Hepatocyte (in vitro differentiated cells): ENCODE data around the gene SYT7. TPM values are rescaled to one million over a fixed set of nuclear protein-coding genes. Genes with fewer than 3 reads are reported as not detected.

ENCODE experiments used
- DNase-seq: peaks from one replicate; pipeline ENCODE4 v3.0.0-alpha.2; 2016; ENCODE audit warnings: low spot score
- H2AFZ ChIP-seq: fragments of 200-600 bp; sonication (generic); 2 replicates; pipeline ENCODE4 v1.6.0; 2016; ENCODE audit warnings: antibody characterized with exemption, mild to moderate bottlenecking
- H3K27ac ChIP-seq: fragments of 200-600 bp; sonication (generic); 2 replicates; pipeline ENCODE4 v1.5.1; 2016; ENCODE audit warnings: mild to moderate bottlenecking
- H3K27me3 ChIP-seq: fragments of 200-600 bp; sonication (generic); 2 replicates; pipeline ENCODE4 v1.6.1; 2016
- H3K36me3 ChIP-seq: fragments of 200-600 bp; sonication (generic); replicated peaks from 2 replicates; pipeline ENCODE4 v1.5.1; 2016; ENCODE audit warnings: low read depth; ENCODE audit not compliant: insufficient read depth
- H3K4me1 ChIP-seq: fragments of 200-600 bp; sonication (generic); 2 replicates; pipeline ENCODE4 v1.5.1; 2016; ENCODE audit warnings: mild to moderate bottlenecking, moderate library complexity; ENCODE audit not compliant: insufficient read depth
- H3K4me2 ChIP-seq: fragments of 200-600 bp; sonication (generic); 2 replicates; pipeline ENCODE4 v1.6.0; 2016
- H3K4me3 ChIP-seq: fragments of 200-600 bp; sonication (generic); 2 replicates; pipeline ENCODE4 v1.5.1; 2016; ENCODE audit warnings: mild to moderate bottlenecking
- H3K79me2 ChIP-seq: fragments of 200-600 bp; sonication (generic); 2 replicates; pipeline ENCODE4 v1.6.0; 2017; ENCODE audit warnings: mild to moderate bottlenecking
- H3K9me2 ChIP-seq: fragments of 200-600 bp; sonication (generic); replicated peaks from 2 replicates; pipeline ENCODE4 v1.6.0; 2017; ENCODE audit warnings: mild to moderate bottlenecking; ENCODE audit not compliant: insufficient read depth
- H3K9me3 ChIP-seq: fragments of 200-600 bp; sonication (generic); 2 replicates; pipeline ENCODE4 v1.5.1; 2016; ENCODE audit warnings: low read depth, mild to moderate bottlenecking
- H4K20me1 ChIP-seq: fragments of 200-600 bp; sonication (generic); 2 replicates; pipeline ENCODE4 v1.6.0; 2016; ENCODE audit warnings: mild to moderate bottlenecking; ENCODE audit not compliant: insufficient read depth, poor library complexity, severe bottlenecking
- CTCF ChIP-seq: fragments of 200-600 bp; sonication (generic); IDR thresholded peaks from 2 replicates; pipeline ENCODE4 v1.5.1; 2016; ENCODE audit warnings: antibody characterized with exemption, mild to moderate bottlenecking; ENCODE audit not compliant: poor library complexity
- EZH2 ChIP-seq: fragments of 200-600 bp; sonication (generic); IDR thresholded peaks from 2 replicates; pipeline ENCODE4 v1.6.1; 2016; ENCODE audit warnings: antibody characterized with exemption, mild to moderate bottlenecking, borderline replicate concordance
- EZH2phosphoT487 ChIP-seq: fragments of 200-600 bp; sonication (generic); IDR thresholded peaks from one replicate; pipeline ENCODE4 v1.6.1; 2018; ENCODE audit warnings: antibody characterized with exemption, mild to moderate bottlenecking, low read depth, moderate library complexity; ENCODE audit not compliant: unreplicated experiment, severe bottlenecking
- WGBS: methylation state at CpG from one replicate; pipeline ENCODE4 v1.1.6; 2016; ENCODE audit warnings: low lambda C conversion rate; ENCODE audit errors: missing lambda C conversion rate; 5-methylcytosine and 5-hydroxymethylcytosine counted together
- polyA plus RNA-seq: library from polyadenylated mRNA; unstranded; fragments of >200 nt; fragmentation: Nextera tagmentation; extraction: Ambion mirVana; gene quantifications from 2 replicates; pipeline ENCODE4 v1.2.1, GENCODE V29; 2016
- total RNA-seq: library from RNA; depleted of rRNA; stranded (reverse); fragments of >200 nt; gene quantifications from 2 replicates; pipeline ENCODE4 v1.2.3, GENCODE V29; 2014

SYT7 gene
- total and polyA plus RNA-seq, 2 experiments from 2014 or later = 11.3 to 15.5 TPM

GRCh38 chr11:61542024-61542461, 38.8 kb downstream of the SYT7 start:
- TF ChIP-seq EZH2phosphoT487 = no peak
- no peaks in the 10 kb centered on the region for H4K20me1 ChIP-seq
- H3K36me3 ChIP-seq = no peaks in the 10 kb centered on the region
- no peaks in the 10 kb centered on the region for H3K27me3 ChIP-seq
- no peaks in the 10 kb centered on the region for H3K9me2 ChIP-seq
- no peaks in the 10 kb centered on the region for H3K4me1 ChIP-seq
- WGBS = 74% methylated on average over 6 of the region's 19 CpGs
- no peak overlapping the region for H3K4me2 ChIP-seq
- no peaks in the 10 kb centered on the region for H3K79me2 ChIP-seq
- H3K4me3 ChIP-seq = no peak overlapping the region
- no peaks in the 10 kb centered on the region for H3K9me3 ChIP-seq
- no peak overlapping the region for H3K27ac ChIP-seq
- no peak for DNase-seq
- no peak overlapping the region for H2AFZ ChIP-seq

DNA sequence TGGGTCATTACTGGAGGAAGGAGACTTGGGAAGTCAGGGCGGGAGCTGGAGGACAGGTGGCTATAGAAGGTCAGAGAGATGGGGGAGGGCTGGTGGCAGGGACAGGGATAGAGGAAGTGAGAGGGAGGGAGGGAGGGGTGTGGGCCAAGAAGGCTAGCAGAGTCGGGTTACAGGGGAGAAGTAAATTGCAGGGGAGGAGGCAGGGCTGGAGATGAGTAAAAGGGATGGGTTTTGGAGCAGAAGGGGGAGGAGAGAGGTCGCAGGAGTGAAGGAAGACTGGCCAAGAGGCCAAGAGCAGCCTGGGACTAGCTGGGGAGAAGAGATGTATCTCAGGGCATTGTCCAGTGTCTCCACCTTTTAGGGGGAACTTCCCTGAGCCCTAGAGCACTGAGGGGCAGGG, 39.3 kb downstream of the SYT7 start:
- Histone ChIP-seq H3K27ac (no peak overlapping the region), H3K4me3 (no peak overlapping the region), H3K4me1 (no peaks in the 10 kb centered on the region), H3K9me3 (no peaks in the 10 kb centered on the region), H2AFZ (no peak overlapping the region), H3K79me2 (no peaks in the 10 kb centered on the region), H4K20me1 (no peaks in the 10 kb centered on the region), H3K27me3 (no peaks in the 10 kb centered on the region), H3K36me3 (no peaks in the 10 kb centered on the region), H3K4me2 (no peak overlapping the region), H3K9me2 (no peaks in the 10 kb centered on the region)
- TF ChIP-seq CTCF = no peak
- no peak for TF ChIP-seq EZH2phosphoT487
- no peak for TF ChIP-seq EZH2
- DNase-seq = no peak
- 65% methylated on average over 2 of the region's 3 CpGs for WGBS

DNA sequence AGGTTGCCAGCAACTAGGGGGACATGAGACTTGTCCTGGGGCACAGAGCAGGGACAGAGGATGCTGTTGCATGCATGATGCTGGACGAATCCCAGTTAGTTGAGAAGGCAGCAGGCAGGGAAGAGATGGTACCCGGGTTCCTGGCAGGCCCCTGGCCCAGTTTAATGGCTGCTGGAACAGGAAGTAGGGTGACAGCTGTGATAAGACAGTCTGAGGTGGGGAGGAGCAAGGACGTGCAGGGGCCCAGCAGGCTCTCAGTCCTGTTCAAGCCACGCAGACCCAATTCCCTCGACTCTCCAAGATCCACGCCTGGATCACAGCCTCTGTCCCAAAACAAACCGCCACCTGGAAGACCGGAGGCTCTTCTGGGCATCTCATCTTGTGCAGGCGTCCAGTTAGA, 40.3 kb downstream of the SYT7 start:
- Histone ChIP-seq H4K20me1 (no peaks in the 10 kb centered on the region), H3K36me3 (no peaks in the 10 kb centered on the region), H3K4me2 (no peak overlapping the region), H3K79me2 (no peaks in the 10 kb centered on the region), H2AFZ (no peak overlapping the region), H3K9me3 (no peaks in the 10 kb centered on the region), H3K27me3 (no peaks in the 10 kb centered on the region), H3K9me2 (no peaks in the 10 kb centered on the region), H3K4me3 (no peak overlapping the region), H3K27ac (no peak overlapping the region), H3K4me1 (no peaks in the 10 kb centered on the region)
- no peak for DNase-seq
- WGBS = 67% methylated on average over 9 of the region's 9 CpGs
- TF ChIP-seq EZH2 (no peak), CTCF (no peak), EZH2phosphoT487 (no peak)

DNA sequence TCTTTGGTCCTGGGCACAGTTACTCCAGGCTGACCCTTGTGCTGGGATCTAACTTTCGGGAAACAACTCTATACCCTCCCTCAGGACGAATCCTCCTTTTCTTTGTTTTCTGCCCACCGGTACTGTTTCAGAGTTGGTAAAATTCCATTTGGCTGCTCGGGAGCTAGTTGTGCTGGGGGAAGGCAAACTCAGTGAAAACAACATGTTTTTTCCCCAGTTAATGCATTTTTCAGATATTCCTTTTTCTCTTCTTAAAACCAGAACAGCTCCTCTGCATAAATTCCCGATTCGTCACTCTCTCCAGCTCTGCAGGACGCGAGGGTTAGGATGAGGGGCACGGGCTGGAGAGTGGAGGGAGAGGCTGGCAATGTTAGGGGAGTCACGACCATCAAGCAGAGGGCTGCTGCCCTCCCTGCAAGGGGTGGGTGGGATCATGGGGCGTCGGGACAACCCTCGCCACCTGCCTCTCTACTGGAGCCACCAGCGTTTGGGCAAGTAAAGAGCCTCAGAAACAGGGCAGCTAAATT, 41.0 kb downstream of the SYT7 start:
- no peaks in the 10 kb centered on the region for H3K79me2 ChIP-seq
- no peak overlapping the region for H2AFZ ChIP-seq
- no peak overlapping the region for H3K4me3 ChIP-seq
- H3K36me3 ChIP-seq = no peaks in the 10 kb centered on the region
- H3K4me2 ChIP-seq = no peak overlapping the region
- WGBS = 78% methylated on average over 14 of the region's 14 CpGs
- no peaks in the 10 kb centered on the region for H3K9me3 ChIP-seq
- no peaks in the 10 kb centered on the region for H3K9me2 ChIP-seq
- DNase-seq = no peak
- no peaks in the 10 kb centered on the region for H3K27me3 ChIP-seq
- TF ChIP-seq CTCF = no peak
- no peak for TF ChIP-seq EZH2
- no peak for TF ChIP-seq EZH2phosphoT487
- H3K27ac ChIP-seq = no peak overlapping the region
- H3K4me1 ChIP-seq = no peaks in the 10 kb centered on the region
- H4K20me1 ChIP-seq = no peaks in the 10 kb centered on the region
